Naive thymus-derived CD8-positive, alpha-beta T cell (primary cell): ENCODE measurements around the gene CACNA1C. TPM values are rescaled to one million over a fixed set of nuclear protein-coding genes. Genes with fewer than 3 reads are reported as not detected.
A peak's percentile ranks its signal among the peaks of the same experiment; 100 is the strongest.

ENCODE experiments used
- ATAC-seq, 2 donors: fragments of 150-1000 bp; cut with Tn5 transposase in 1 of 2; sonication (Bioruptor Pico), chemical (Tn5 transposase) in 1 of 2; 1 replicate in 1 of 2; 2 replicates in 1 of 2; pipeline ENCODE4 v1.10.0; 2021; ENCODE audit warnings: mild to moderate bottlenecking in 2 of 2, moderate library complexity in 2 of 2
- POLR2A ChIA-PET: fragments of 350-600 bp; sonication (Branson Sonifier 250); formaldehyde crosslinking; loops from one replicate; lab custom pipeline; 2021; ENCODE audit warnings: antibody characterized with exemption; lab: Charles Lee
- DNase-seq, 10 donors: peaks; one replicate each; pipeline versions ENCODE4 v3.0.0 to v3.0.0-alpha.2; 2020 to 2022
- H3K27ac Mint-ChIP-seq, 10 donors: one replicate each; pipeline ENCODE4 v1.8.0; 2020 to 2022; ENCODE audit warnings: mild to moderate bottlenecking in 10 of 10, mixed read lengths in 10 of 10, moderate library complexity in 4 of 10, inconsistent platforms in 1 of 10
- H3K27me3 Mint-ChIP-seq, 5 donors: one replicate each; pipeline ENCODE4 v1.8.0; 2021 to 2022; ENCODE audit warnings: mixed read lengths in 5 of 5
- H3K36me3 Mint-ChIP-seq, 3 donors: one replicate each; pipeline ENCODE4 v1.8.0; 2020 to 2022; ENCODE audit warnings: mixed read lengths in 3 of 3, mild to moderate bottlenecking in 2 of 3, inconsistent platforms in 1 of 3
- H3K4me1 Mint-ChIP-seq, 4 donors: one replicate each; pipeline ENCODE4 v1.8.0; 2021 to 2022; ENCODE audit warnings: mixed read lengths in 4 of 4
- H3K4me3 Mint-ChIP-seq, 10 donors: one replicate each; pipeline ENCODE4 v1.8.0; 2020 to 2022; ENCODE audit warnings: mild to moderate bottlenecking in 10 of 10, mixed read lengths in 10 of 10, moderate library complexity in 6 of 10, inconsistent platforms in 1 of 10
- H3K9me3 Mint-ChIP-seq, 9 donors: one replicate each; pipeline ENCODE4 v1.8.0; 2020 to 2022; ENCODE audit warnings: mixed read lengths in 9 of 9, mild to moderate bottlenecking in 3 of 9, inconsistent platforms in 1 of 9, moderate library complexity in 1 of 9
- polyA plus RNA-seq, 3 donors: library from polyadenylated mRNA; unstranded; fragments of 300-500 nt; fragmentation: Illumina TruSeq; gene quantifications; one replicate each; pipeline ENCODE4 v1.2.3, GENCODE V29; 2021
- total RNA-seq, 8 experiments: library from RNA in 2 of 8; stranded (reverse) in 2 of 8; gene quantifications; one replicate each; pipeline ENCODE4 v1.2.3 and lab custom pipeline; 2021 to 2026

Gene CACNA1C
- total RNA-seq (under 1 TPM; 0.16 to 0.21 TPM), polyA plus RNA-seq (under 1 TPM; 0.05 to 0.21 (median 0.10) TPM), total RNA-seq (lab: John Stamatoyannopoulos, UW) (0 to 2.5 (median 0.27) reads per million in 6 experiments)

DNA sequence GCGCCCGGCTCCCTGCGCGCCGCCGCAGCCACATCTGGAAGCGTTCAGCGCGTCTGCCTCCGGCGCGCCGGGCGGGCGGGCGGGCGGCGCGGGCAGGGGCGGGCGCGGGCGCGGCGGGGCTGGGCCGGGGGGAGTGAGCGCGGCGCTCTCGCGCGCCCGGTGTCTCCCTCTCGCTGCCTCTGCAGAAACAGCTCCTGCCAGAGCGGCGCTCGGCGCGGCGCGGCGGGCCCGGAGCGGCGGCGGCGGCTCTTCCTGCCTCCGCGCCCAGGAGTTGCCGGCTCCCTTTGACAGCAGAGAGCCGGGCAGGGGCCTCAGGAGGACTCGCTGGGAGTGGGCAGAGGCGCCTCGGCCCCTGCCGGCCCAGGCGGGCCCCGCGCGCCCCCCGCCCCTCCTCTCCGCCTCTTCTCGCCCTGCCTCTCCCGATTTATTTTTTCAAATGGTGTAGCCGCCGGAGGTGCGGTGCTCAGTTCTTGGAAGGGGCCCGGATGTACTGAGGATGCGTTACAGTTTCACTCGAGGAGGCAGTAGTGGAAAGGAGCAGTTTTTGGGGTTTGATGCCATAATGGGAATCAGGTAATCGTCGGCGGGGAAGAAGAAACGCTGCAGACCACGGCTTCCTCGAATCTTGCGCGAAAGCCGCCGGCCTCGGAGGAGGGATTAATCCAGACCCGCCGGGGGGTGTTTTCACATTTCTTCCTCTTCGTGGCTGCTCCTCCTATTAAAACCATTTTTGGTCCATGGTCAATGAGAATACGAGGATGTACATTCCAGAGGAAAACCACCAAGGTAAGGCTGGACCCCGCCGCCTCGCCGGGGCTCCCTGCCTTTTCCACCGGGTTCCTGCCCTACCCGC is at the start of gene CACNA1C:
Gene CACNA1C (plus strand): TSS at position 162 of the 853 bp plus-strand sequence. CDS start 576 bp downstream, at position 738.
- peak in 7 of 10 donors; percentile 12 to 39 (median 31) for DNase-seq
- no peaks in the 10 kb centered on the region for H3K9me3 Mint-ChIP-seq
- POLR2A ChIA-PET: no interaction called here
- H3K4me1 Mint-ChIP-seq: peaks cover 11 to 24% (median 20%) of the 10 kb centered on the region in 4 donors
- ATAC-seq: peak; percentile 90 to 94
- H3K27ac Mint-ChIP-seq: peak within 1 kb of the TSS in 1 of 10 donors; percentile 44
- H3K36me3 Mint-ChIP-seq: peaks cover 0 to 6% (median 0%) of the 10 kb centered on the region in 3 donors
- peak within 1 kb of the TSS; percentile 72 to 89 (median 82) for H3K4me3 Mint-ChIP-seq
- peaks cover 46 to 75% (median 67%) of the 10 kb centered on the region in 5 donors for H3K27me3 Mint-ChIP-seq

DNA sequence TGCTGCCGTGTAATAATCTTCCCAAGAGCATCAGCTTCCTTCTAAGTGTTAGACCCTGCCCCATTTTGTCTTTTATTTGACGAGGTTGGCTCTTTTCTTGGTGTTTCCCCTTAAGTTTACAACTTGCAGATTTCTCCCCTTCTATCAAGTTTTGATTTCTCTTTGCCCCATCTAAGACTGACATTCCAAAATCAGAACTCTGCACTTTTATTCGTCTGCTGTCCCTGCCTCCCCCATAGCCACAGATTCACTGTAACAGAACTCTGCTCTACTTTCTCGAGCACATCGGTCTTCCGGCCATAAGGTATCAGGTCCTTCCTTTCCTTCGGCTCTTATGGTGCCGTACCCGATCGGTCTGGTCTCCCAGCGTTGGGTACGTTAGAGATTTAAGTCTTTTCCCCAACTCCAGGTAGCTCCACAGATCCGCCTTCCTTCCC is 49.1 kb upstream of the CACNA1C start:
- ATAC-seq (peak; percentile 42 to 43), DNase-seq (no peak)
- POLR2A ChIA-PET: interaction anchor here (0.6 to 1.4 kb wide), 4 partner anchors 10 to 342 kb away, joined by 3 to 6 read pairs (median 3); no protein-coding TSS in a partner anchor
- Mint-ChIP-seq H3K4me1 (peaks cover 19 to 41% (median 34%) of the 10 kb centered on the region in 4 donors), H3K36me3 (peaks cover 0 to 4% (median 0%) of the 10 kb centered on the region in 3 donors), H3K9me3 (no peaks in the 10 kb centered on the region), H3K27me3 (no peaks in the 10 kb centered on the region), H3K4me3 (peak overlapping the region; percentile 96 to 99 (median 98)), H3K27ac (peak overlapping the region; percentile 93 to 100 (median 98))

DNA sequence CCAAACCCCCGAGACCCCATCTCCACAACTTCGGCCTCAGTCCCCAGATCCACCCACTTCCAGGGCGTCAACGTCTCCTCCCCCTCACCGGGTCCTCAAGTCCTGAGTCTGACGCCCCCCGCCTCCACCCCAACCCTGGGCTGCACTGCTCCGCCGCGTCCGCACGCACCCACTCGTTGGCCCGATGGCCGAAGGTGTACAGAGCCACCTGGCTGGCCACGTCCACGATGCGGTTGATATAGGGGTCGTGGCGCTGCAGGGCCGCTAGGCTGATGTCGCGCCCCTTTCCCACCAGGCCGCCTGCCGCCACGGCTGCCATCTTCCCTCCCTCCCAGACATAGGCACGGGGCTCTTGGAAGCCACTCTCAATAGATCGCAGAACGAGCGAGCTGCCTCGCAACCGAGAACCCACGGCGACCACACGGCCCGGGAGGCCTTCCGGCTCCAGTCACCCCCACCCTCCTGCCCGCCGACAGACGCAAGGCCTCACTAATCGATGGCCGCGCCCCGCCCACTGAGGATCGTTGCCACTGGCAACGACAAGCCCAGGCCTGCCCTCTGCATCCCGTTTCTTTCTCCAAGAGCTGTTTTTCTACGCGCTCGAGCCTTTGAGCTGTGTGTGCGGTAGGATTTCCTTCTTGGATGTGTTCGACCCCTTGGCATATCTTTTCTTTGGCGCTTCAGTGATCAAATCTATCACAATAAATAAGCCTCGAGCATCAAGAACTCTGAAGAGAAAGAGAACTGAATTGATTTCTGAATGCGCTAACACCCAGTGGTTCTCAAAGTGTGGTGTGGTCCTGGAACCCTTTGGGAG is 48.5 kb upstream of the CACNA1C start, which contains the start of gene DCP1B:
Gene DCP1B (minus strand): TSS at position 345 of the 817 bp plus-strand sequence. CDS start 26 bp downstream, at position 319.
- Mint-ChIP-seq H3K27ac (peak within 1 kb of the TSS; percentile 93 to 100 (median 98)), H3K9me3 (no peaks in the 10 kb centered on the region), H3K36me3 (peaks cover 0 to 4% (median 0%) of the 10 kb centered on the region in 3 donors), H3K4me1 (peaks cover 19 to 41% (median 34%) of the 10 kb centered on the region in 4 donors), H3K4me3 (peak within 1 kb of the TSS; percentile 96 to 99 (median 98)), H3K27me3 (no peaks in the 10 kb centered on the region)
- POLR2A ChIA-PET: interaction anchor here (0.6 to 1.4 kb wide), 5 partner anchors 10 to 403 kb away, joined by 3 to 6 read pairs (median 3); no protein-coding TSS in a partner anchor
- ATAC-seq: peak; percentile 98 to 99
- DNase-seq: peak; percentile 82 to 96 (median 90)

DNA sequence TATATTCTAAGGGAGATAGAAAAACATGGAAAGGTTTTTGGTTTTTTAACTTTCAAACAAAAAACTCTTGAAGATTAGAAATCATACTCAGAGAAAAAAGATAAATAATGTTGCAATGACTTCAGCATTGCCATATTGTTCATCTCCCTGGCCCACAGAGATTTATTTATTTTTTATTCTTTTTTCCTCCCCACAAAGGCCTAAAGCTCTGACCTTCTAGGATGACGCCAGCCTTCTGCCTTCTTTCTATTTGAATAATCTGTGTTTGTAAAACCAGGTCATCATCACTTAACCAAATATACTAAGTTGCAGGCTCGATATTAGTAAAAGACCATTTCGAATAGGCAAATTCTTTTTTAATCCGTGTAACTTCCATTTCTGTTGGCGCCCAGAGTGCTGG is 44.1 kb upstream of the CACNA1C start:
- Mint-ChIP-seq H3K9me3 (no peaks in the 10 kb centered on the region), H3K36me3 (no peaks in the 10 kb centered on the region), H3K27me3 (no peaks in the 10 kb centered on the region), H3K4me1 (peaks cover 8 to 13% (median 10%) of the 10 kb centered on the region in 4 donors), H3K4me3 (no peak overlapping the region), H3K27ac (no peak overlapping the region)
- POLR2A ChIA-PET: no interaction called here
- DNase-seq: no peak
- ATAC-seq: no peak

DNA sequence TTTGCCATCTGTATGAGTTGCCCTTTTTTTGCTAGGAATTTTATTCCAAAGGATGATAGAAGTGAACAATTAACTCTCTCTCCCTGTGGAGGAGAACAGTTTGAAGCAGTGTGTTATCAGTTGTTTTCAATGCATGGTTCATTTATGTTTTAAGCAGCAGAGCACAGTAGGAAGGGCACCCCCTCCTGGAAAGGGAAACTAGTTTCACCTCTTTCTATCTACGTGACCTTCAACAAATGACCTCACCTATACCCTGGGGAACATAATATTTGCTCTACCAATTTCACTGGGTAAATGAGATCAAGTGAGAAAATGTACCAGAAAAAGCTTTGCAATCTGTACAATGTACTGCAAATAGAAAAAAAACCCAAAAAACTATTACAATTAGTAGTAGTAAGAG is 43.2 kb upstream of the CACNA1C start:
- no peaks in the 10 kb centered on the region for H3K36me3 Mint-ChIP-seq
- DNase-seq: no peak
- POLR2A ChIA-PET: no interaction called here

DNA sequence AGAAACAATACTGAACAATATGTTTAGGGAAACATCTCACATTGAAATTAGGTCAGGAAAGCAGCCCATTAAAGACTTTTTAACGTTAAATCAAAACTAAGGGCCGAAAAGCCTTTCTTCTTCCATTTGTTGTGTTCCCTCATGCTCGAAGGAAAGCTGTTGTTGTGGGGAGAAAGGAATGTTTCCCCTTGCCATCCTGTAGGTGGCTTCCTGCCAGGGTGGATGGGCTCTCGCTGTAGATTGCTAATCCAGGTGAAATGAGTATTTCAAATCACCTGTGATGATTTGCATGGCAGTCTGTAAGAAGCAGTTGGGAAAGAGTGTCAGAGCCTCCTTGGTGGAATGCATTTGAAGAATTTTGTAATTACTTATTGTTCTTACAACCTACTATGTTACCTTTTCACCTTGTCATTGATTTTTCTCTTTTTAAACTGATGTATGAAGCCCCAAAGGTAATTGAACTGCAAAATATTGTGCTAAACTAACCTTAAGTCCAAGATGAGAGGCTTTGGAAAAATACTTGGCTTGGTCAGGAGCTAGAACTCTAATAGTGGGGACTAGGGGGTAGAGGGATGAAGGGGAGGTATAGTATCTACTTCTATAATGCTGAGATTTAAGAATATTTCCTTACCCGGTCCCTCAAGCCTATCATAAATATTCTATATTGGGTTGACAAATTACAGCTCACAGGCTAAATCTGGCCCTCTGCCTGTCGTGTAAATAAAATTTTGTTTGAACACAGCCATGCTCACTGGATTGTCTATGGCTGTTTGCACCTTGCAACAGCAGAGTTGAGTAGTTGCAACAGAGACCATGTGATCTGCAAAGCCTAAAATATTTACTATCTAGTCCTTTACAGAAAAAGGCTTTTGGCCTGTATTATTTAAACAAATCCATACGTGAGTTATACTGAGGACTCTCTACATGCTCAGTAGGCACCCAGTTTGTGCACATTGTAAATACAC is 40.9 kb upstream of the CACNA1C start:
- POLR2A ChIA-PET: no interaction called here
- no peaks in the 10 kb centered on the region for H3K36me3 Mint-ChIP-seq
- ATAC-seq (no peak), DNase-seq (no peak)
- H3K4me1 Mint-ChIP-seq: no peaks in the 10 kb centered on the region
- no peak overlapping the region for H3K4me3 Mint-ChIP-seq
- no peaks in the 10 kb centered on the region for H3K9me3 Mint-ChIP-seq
- peaks cover 0 to 4% (median 0%) of the 10 kb centered on the region in 5 donors for H3K27me3 Mint-ChIP-seq
- no peak overlapping the region for H3K27ac Mint-ChIP-seq

More for the DNA sequence above, 43.2 kb upstream of the CACNA1C start:
- ATAC-seq: no peak
- H3K27ac Mint-ChIP-seq: no peak overlapping the region
- peaks cover 0 to 5% (median 1%) of the 10 kb centered on the region in 4 donors for H3K4me1 Mint-ChIP-seq
- no peaks in the 10 kb centered on the region for H3K27me3 Mint-ChIP-seq
- H3K9me3 Mint-ChIP-seq: no peaks in the 10 kb centered on the region
- no peak overlapping the region for H3K4me3 Mint-ChIP-seq

DNA sequence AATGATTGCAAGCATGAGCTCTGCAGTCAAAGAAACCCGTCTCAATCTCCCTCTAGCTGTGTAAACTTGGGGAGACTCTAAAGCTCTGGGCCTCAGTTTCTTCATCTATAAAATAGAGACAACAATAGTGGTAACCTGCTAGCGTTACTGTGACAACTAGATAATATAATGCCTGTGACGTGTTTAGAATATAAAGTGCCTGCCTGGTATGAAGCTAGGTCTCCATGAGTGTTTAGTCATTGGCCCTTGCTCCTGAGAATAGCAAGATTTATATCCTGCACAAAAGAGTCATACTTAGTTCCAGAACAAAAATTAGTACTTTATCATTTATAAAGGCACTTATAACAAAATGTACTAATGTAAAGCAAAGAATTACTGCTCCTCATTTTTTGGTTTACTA is 39.7 kb upstream of the CACNA1C start:
- DNase-seq (no peak), ATAC-seq (no peak)
- no peaks in the 10 kb centered on the region for H3K36me3 Mint-ChIP-seq
- no peaks in the 10 kb centered on the region for H3K4me1 Mint-ChIP-seq
- POLR2A ChIA-PET: no interaction called here
- H3K9me3 Mint-ChIP-seq: no peaks in the 10 kb centered on the region
- H3K4me3 Mint-ChIP-seq: no peak overlapping the region
- H3K27me3 Mint-ChIP-seq: peaks cover 2 to 12% (median 4%) of the 10 kb centered on the region in 5 donors
- H3K27ac Mint-ChIP-seq: no peak overlapping the region

DNA sequence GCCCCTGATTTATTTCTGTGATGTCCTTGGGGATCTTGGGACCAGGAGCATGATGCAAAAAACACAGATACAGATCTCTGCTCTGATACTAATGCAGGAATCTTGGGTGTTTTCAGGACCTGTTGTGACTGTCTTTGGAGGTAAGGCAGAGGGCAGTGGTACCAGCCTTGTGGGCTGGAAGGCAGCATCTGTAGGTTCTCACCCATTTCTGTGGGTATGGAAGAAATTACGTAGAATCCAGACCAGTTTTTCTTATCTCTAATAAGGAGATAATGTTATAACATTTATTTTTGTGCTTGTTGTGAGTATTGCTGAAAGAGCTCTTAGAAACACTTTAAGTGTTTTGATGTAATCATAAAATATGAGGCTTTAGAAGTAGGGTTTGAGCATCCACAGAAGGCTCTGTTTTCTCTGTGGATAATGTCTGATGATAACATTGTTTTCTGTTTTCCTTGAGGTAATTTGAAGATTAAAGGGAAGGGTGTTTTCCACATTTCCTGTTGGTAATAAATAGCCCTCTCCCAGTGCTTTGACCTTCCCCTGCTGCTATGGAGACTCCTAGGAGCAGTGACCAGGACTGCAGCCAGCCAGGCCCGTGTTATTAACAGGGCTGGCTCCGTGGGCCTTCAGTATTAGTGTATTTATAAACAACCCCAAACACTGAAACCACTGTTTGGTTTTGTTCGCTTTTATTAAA is 39.1 kb upstream of the CACNA1C start:
- DNase-seq (no peak), ATAC-seq (no peak)
- POLR2A ChIA-PET: no interaction called here
- Mint-ChIP-seq H3K9me3 (no peaks in the 10 kb centered on the region), H3K27me3 (peaks cover 5 to 18% (median 8%) of the 10 kb centered on the region in 5 donors), H3K4me1 (no peaks in the 10 kb centered on the region), H3K4me3 (no peak overlapping the region), H3K36me3 (no peaks in the 10 kb centered on the region), H3K27ac (no peak overlapping the region)

DNA sequence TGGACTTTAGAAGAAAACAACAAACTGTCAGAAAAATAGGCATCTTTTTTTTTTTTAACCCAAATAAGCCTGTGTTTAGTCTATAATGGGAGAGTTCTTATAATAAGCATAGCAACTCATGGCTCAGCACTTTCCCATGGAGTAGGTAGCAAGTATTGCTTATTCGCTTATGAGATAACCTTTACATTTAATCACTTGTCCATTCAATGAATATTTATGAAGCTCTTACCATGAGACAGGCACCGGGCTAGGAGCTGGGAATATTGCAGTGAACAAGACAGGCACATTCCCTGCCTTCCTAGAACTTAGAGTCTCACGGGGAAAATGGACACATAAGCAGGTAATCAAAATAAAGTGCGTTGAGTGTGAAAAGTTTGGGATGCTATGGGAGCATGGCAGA is 38.6 kb upstream of the CACNA1C start:
- ATAC-seq (no peak), DNase-seq (no peak)
- no peaks in the 10 kb centered on the region for H3K4me1 Mint-ChIP-seq
- peaks cover 0 to 2% (median 0%) of the 10 kb centered on the region in 9 donors for H3K9me3 Mint-ChIP-seq
- peaks cover 0 to 2% (median 0%) of the 10 kb centered on the region in 3 donors for H3K36me3 Mint-ChIP-seq
- POLR2A ChIA-PET: no interaction called here
- no peak overlapping the region for H3K4me3 Mint-ChIP-seq
- no peak overlapping the region for H3K27ac Mint-ChIP-seq
- H3K27me3 Mint-ChIP-seq: peaks cover 7 to 24% (median 12%) of the 10 kb centered on the region in 5 donors

DNA sequence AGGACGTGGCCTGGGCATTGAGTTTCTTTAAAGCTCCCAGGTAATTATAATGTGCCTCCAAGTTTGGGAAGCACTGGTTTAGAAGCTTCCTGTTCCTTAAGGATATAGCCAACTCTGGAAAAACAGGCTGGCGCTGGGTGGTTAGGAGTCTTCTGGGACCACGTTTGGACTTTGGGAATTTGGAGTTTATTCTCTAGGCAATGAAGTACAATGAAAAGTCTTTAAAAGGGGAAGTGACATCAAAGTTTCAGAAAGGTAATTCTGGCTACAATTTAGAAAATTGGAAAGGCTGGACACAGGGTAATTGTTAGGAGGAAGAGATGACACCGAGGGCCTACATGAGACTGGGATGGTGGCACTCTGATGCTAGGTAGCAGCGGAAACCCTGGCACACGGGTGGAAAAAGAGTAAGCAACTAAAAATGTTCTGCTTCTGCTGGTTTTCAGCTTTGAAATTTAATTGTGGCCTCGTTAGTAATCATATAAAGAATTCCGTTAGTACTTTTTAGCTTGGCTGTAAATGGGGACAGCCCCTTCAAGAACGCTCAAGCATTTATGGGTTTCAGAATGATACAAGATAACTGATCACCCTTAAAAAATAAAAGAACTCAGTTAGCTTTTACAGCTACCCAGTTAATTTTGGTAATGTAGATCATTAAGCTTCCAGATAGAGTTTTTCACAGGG is 35.8 kb upstream of the CACNA1C start:
- H3K27ac Mint-ChIP-seq: no peak overlapping the region
- DNase-seq (no peak), ATAC-seq (no peak)
- no peak overlapping the region for H3K4me3 Mint-ChIP-seq
- peaks cover 0 to 2% (median 0%) of the 10 kb centered on the region in 9 donors for H3K9me3 Mint-ChIP-seq
- H3K27me3 Mint-ChIP-seq: peaks cover 11 to 36% (median 13%) of the 10 kb centered on the region in 5 donors
- POLR2A ChIA-PET: no interaction called here
- peaks cover 0 to 2% (median 0%) of the 10 kb centered on the region in 3 donors for H3K36me3 Mint-ChIP-seq
- H3K4me1 Mint-ChIP-seq: no peaks in the 10 kb centered on the region
